ENCODE results near the gene OR5H2. TPM values are rescaled to one million over a fixed set of nuclear protein-coding genes. Genes with fewer than 3 reads are reported as not detected.
"Not testable (repeated sequence)": the region's sequence is repeated elsewhere in the genome, so short reads cannot be mapped to it uniquely, and the experiment has no call there.

OR5H2 gene
- not detected for total RNA-seq

GRCh38 chr3:98282205-98282604, at the start of gene OR5H2:
Gene OR5H2, plus strand, starts transcription at chr3:98282505. Its CDS starts 398 bp downstream, at chr3:98282903.
- DNase-seq, result no peak

GRCh38 chr3:98233468-98233867, 48.8 kb upstream of the OR5H2 start:
- no peak for DNase-seq

- DNase-seq, result no peak
Observed at GRCh38 chr3:98240131-98240530, 42.2 kb upstream of the OR5H2 start.

- DNase-seq, result no peak
Observed at GRCh38 chr3:98242155-98242554, 40.1 kb upstream of the OR5H2 start.

- no peak for DNase-seq
Observed at GRCh38 chr3:98243843-98244242, 38.5 kb upstream of the OR5H2 start.

- no peak for DNase-seq
Observed at GRCh38 chr3:98246142-98246541, 36.2 kb upstream of the OR5H2 start.

GRCh38 chr3:98256026-98256425, 26.3 kb upstream of the OR5H2 start:
- DNase-seq, result not testable (repeated sequence)

GRCh38 chr3:98259707-98260106, 22.6 kb upstream of the OR5H2 start:
- no peak for DNase-seq

GRCh38 chr3:98262046-98262445, 20.3 kb upstream of the OR5H2 start:
- no peak for DNase-seq

- DNase-seq, result no peak
Observed at GRCh38 chr3:98263944-98264343, 18.4 kb upstream of the OR5H2 start, which contains the start of gene OR5H6. Gene OR5H6, plus strand, starts transcription at chr3:98264244. Its CDS starts 89 bp downstream, at chr3:98264333.

- DNase-seq, result no peak
Observed at GRCh38 chr3:98269846-98270245, 12.5 kb upstream of the OR5H2 start.

- no peak for DNase-seq
Observed at GRCh38 chr3:98272126-98272525, 10.2 kb upstream of the OR5H2 start.

GRCh38 chr3:98274914-98275313, 7.4 kb upstream of the OR5H2 start:
- DNase-seq, result no peak

- no peak for DNase-seq
Observed at GRCh38 chr3:98290916-98291315, 8.6 kb downstream of the OR5H2 start.

- DNase-seq, result no peak
Observed at GRCh38 chr3:98291332-98291957, 9.1 kb downstream of the OR5H2 start.

- DNase-seq, result no peak
Observed at GRCh38 chr3:98322101-98322500, 39.8 kb downstream of the OR5H2 start.

- no peak for DNase-seq
Observed at GRCh38 chr3:98322686-98323085, 40.4 kb downstream of the OR5H2 start.

- no peak for DNase-seq
Observed at GRCh38 chr3:98323425-98323824, 41.1 kb downstream of the OR5H2 start.

- DNase-seq, result no peak
Observed at GRCh38 chr3:98325055-98325454, 42.8 kb downstream of the OR5H2 start.

GRCh38 chr3:98326105-98326893, 44.0 kb downstream of the OR5H2 start:
- no peak for DNase-seq

- DNase-seq, result no peak
Observed at GRCh38 chr3:98326945-98327344, 44.6 kb downstream of the OR5H2 start.

- DNase-seq, result no peak
Observed at GRCh38 chr3:98328933-98329332, 46.6 kb downstream of the OR5H2 start.

GRCh38 chr3:98329392-98330124, 47.3 kb downstream of the OR5H2 start:
- peak; percentile 12 for DNase-seq

Data from occipital lobe (tissue), 2 donors.